GM19324 (cell line): ENCODE results near the gene CTNND2.

Source experiments
- ATAC-seq: cut with Tn5 transposase; IDR thresholded peaks from one replicate; pipeline ENCODE4 v1.9.1; 2021; ENCODE audit warnings: mild to moderate bottlenecking, moderate library complexity; ENCODE audit not compliant: unreplicated experiment, low FRiP score

The CTNND2 gene

GRCh38 chr5:11227064-11227463 is 677.2 kb downstream of the CTNND2 start:
- no peak for ATAC-seq

- ATAC-seq: no peak
Measured at GRCh38 chr5:11224436-11225187, 679.6 kb downstream of the CTNND2 start.

- no peak for ATAC-seq
Measured at GRCh38 chr5:11222169-11222568, 682.1 kb downstream of the CTNND2 start.

GRCh38 chr5:11214864-11215644 is 689.2 kb downstream of the CTNND2 start:
- ATAC-seq: no peak

- ATAC-seq: no peak
Measured at GRCh38 chr5:11212706-11213105, 691.5 kb downstream of the CTNND2 start.

GRCh38 chr5:11197726-11198125 is 706.5 kb downstream of the CTNND2 start:
- no peak for ATAC-seq

- no peak for ATAC-seq
Measured at GRCh38 chr5:11191673-11192072, 712.6 kb downstream of the CTNND2 start.

- peak; percentile 49 for ATAC-seq
Measured at GRCh38 chr5:11182441-11183080, 721.7 kb downstream of the CTNND2 start.

- ATAC-seq: no peak
Measured at GRCh38 chr5:11181940-11182339, 722.3 kb downstream of the CTNND2 start.

GRCh38 chr5:11180890-11181289 is 723.4 kb downstream of the CTNND2 start:
- no peak for ATAC-seq

- no peak for ATAC-seq
Measured at GRCh38 chr5:11177999-11178711, 726.1 kb downstream of the CTNND2 start.

GRCh38 chr5:11174591-11174990 is 729.7 kb downstream of the CTNND2 start:
- no peak for ATAC-seq

GRCh38 chr5:11172484-11172883 is 731.8 kb downstream of the CTNND2 start:
- no peak for ATAC-seq

GRCh38 chr5:11171236-11171635 is 733.0 kb downstream of the CTNND2 start:
- no peak for ATAC-seq

- ATAC-seq: no peak
Measured at GRCh38 chr5:11166923-11167322, 737.3 kb downstream of the CTNND2 start.

- no peak for ATAC-seq
Measured at GRCh38 chr5:11164531-11165294, 739.5 kb downstream of the CTNND2 start.

GRCh38 chr5:11157132-11157531 is 747.1 kb downstream of the CTNND2 start:
- no peak for ATAC-seq

- no peak for ATAC-seq
Measured at GRCh38 chr5:11153670-11154382, 750.4 kb downstream of the CTNND2 start.

- ATAC-seq: no peak
Measured at GRCh38 chr5:11152368-11152767, 751.9 kb downstream of the CTNND2 start.
